Activated T-helper 17 cell treated with anti-CD3 and anti-CD28 coated beads, Interleukin-2, amount 50 U/mL, for 72 hours (primary cell): ENCODE results near the gene LSR. TPM values are rescaled to one million over a fixed set of nuclear protein-coding genes. Genes with fewer than 3 reads are reported as not detected.
A peak's percentile ranks its signal among the peaks of the same experiment; 100 is the strongest.

Experiments
- ATAC-seq: fragments of 150-1000 bp; cut with Tn5 transposase; replicated peaks from 2 replicates; pipeline ENCODE4 v1.10.0; 2021; ENCODE audit warnings: mild to moderate bottlenecking, moderate library complexity
- H3K27ac Mint-ChIP-seq: one replicate; pipeline ENCODE4 v1.8.0; 2022; ENCODE audit warnings: mixed read lengths
- H3K27me3 Mint-ChIP-seq: one replicate; pipeline ENCODE4 v1.8.0; 2022; ENCODE audit warnings: mixed read lengths
- H3K36me3 Mint-ChIP-seq: one replicate; pipeline ENCODE4 v1.8.0; 2022; ENCODE audit warnings: low read depth, mild to moderate bottlenecking, mixed read lengths
- H3K4me1 Mint-ChIP-seq: one replicate; pipeline ENCODE4 v1.8.0; 2022; ENCODE audit warnings: mixed read lengths
- H3K4me3 Mint-ChIP-seq: one replicate; pipeline ENCODE4 v1.8.0; 2022; ENCODE audit warnings: mild to moderate bottlenecking, mixed read lengths
- H3K9me3 Mint-ChIP-seq: one replicate; pipeline ENCODE4 v1.8.0; 2022; ENCODE audit warnings: mixed read lengths
- total RNA-seq, 2 donors: library from RNA; stranded (reverse); gene quantifications; one replicate each; pipeline ENCODE4 v1.2.3, GENCODE V29; 2022

LSR gene
- total RNA-seq, 2 donors from 2014 or later = 19.1 to 38.0 TPM

GRCh38 chr19:35291259-35291658 is 42.5 kb downstream of the LSR start:
- Mint-ChIP-seq H3K27ac (no peak overlapping the region), H3K9me3 (no peaks in the 10 kb centered on the region), H3K27me3 (no peaks in the 10 kb centered on the region), H3K36me3 (no peaks in the 10 kb centered on the region), H3K4me1 (no peaks in the 10 kb centered on the region), H3K4me3 (no peak overlapping the region)
- ATAC-seq = no peak

- no peak within 1 kb of the TSS for H3K27ac Mint-ChIP-seq
- H3K9me3 Mint-ChIP-seq = no peaks in the 10 kb centered on the region
- no peaks in the 10 kb centered on the region for H3K36me3 Mint-ChIP-seq
- H3K27me3 Mint-ChIP-seq = no peaks in the 10 kb centered on the region
- H3K4me1 Mint-ChIP-seq = no peaks in the 10 kb centered on the region
- no peak for ATAC-seq
- H3K4me3 Mint-ChIP-seq = no peak within 1 kb of the TSS
These were observed 43.1 kb downstream of the LSR start, which contains the start of gene MAG for GRCh38 chr19:35291916-35292315. Gene MAG, plus strand, starts transcription at chr19:35292161. Its CDS starts 3,248 bp downstream, at chr19:35295409.

GRCh38 chr19:35292421-35293362 is 43.9 kb downstream of the LSR start:
- H3K9me3 Mint-ChIP-seq = no peaks in the 10 kb centered on the region
- no peak overlapping the region for H3K4me3 Mint-ChIP-seq
- no peaks in the 10 kb centered on the region for H3K36me3 Mint-ChIP-seq
- no peaks in the 10 kb centered on the region for H3K4me1 Mint-ChIP-seq
- H3K27ac Mint-ChIP-seq = no peak overlapping the region
- ATAC-seq = no peak
- H3K27me3 Mint-ChIP-seq = no peaks in the 10 kb centered on the region

- no peaks in the 10 kb centered on the region for H3K27me3 Mint-ChIP-seq
- no peak overlapping the region for H3K27ac Mint-ChIP-seq
- no peaks in the 10 kb centered on the region for H3K4me1 Mint-ChIP-seq
- no peak for ATAC-seq
- H3K36me3 Mint-ChIP-seq = no peaks in the 10 kb centered on the region
- no peak overlapping the region for H3K4me3 Mint-ChIP-seq
- H3K9me3 Mint-ChIP-seq = no peaks in the 10 kb centered on the region
These were observed 44.5 kb downstream of the LSR start for GRCh38 chr19:35293363-35293739.

- Mint-ChIP-seq H3K9me3 (no peaks in the 10 kb centered on the region), H3K4me3 (no peak overlapping the region), H3K36me3 (no peaks in the 10 kb centered on the region), H3K4me1 (no peaks in the 10 kb centered on the region), H3K27me3 (no peaks in the 10 kb centered on the region), H3K27ac (no peak overlapping the region)
- ATAC-seq = no peak
These were observed 45.0 kb downstream of the LSR start for GRCh38 chr19:35293808-35294207.

- Mint-ChIP-seq H3K27me3 (no peaks in the 10 kb centered on the region), H3K4me3 (no peak overlapping the region), H3K27ac (no peak overlapping the region), H3K9me3 (no peaks in the 10 kb centered on the region), H3K4me1 (no peaks in the 10 kb centered on the region), H3K36me3 (no peaks in the 10 kb centered on the region)
- ATAC-seq = no peak
These were observed 45.5 kb downstream of the LSR start for GRCh38 chr19:35294328-35294727.

GRCh38 chr19:35294859-35295791 is 46.3 kb downstream of the LSR start:
- Mint-ChIP-seq H3K9me3 (no peaks in the 10 kb centered on the region), H3K27me3 (no peaks in the 10 kb centered on the region), H3K36me3 (no peaks in the 10 kb centered on the region), H3K4me3 (peak overlapping the region; percentile 10), H3K4me1 (no peaks in the 10 kb centered on the region), H3K27ac (no peak overlapping the region)
- no peak for ATAC-seq

- H3K4me1 Mint-ChIP-seq = no peaks in the 10 kb centered on the region
- H3K4me3 Mint-ChIP-seq = peak overlapping the region; percentile 10
- no peak overlapping the region for H3K27ac Mint-ChIP-seq
- no peaks in the 10 kb centered on the region for H3K36me3 Mint-ChIP-seq
- H3K27me3 Mint-ChIP-seq = no peaks in the 10 kb centered on the region
- no peaks in the 10 kb centered on the region for H3K9me3 Mint-ChIP-seq
- ATAC-seq = peak; percentile 60
These were observed 47.1 kb downstream of the LSR start for GRCh38 chr19:35295792-35296462.

GRCh38 chr19:35296644-35297514 is 48.1 kb downstream of the LSR start:
- Mint-ChIP-seq H3K4me1 (no peaks in the 10 kb centered on the region), H3K9me3 (no peaks in the 10 kb centered on the region), H3K36me3 (no peaks in the 10 kb centered on the region), H3K27ac (no peak overlapping the region), H3K27me3 (no peaks in the 10 kb centered on the region), H3K4me3 (no peak overlapping the region)
- peak; percentile 44 for ATAC-seq

- Mint-ChIP-seq H3K27ac (no peak overlapping the region), H3K27me3 (no peaks in the 10 kb centered on the region), H3K4me3 (no peak overlapping the region), H3K36me3 (no peaks in the 10 kb centered on the region), H3K9me3 (no peaks in the 10 kb centered on the region), H3K4me1 (no peaks in the 10 kb centered on the region)
- no peak for ATAC-seq
These were observed 48.7 kb downstream of the LSR start for GRCh38 chr19:35297515-35297848.

- Mint-ChIP-seq H3K4me3 (no peak overlapping the region), H3K27me3 (no peaks in the 10 kb centered on the region), H3K4me1 (no peaks in the 10 kb centered on the region), H3K27ac (no peak overlapping the region), H3K36me3 (no peaks in the 10 kb centered on the region), H3K9me3 (no peaks in the 10 kb centered on the region)
- no peak for ATAC-seq
These were observed 49.1 kb downstream of the LSR start for GRCh38 chr19:35297922-35298321.

- no peak overlapping the region for H3K27ac Mint-ChIP-seq
- H3K4me1 Mint-ChIP-seq = no peaks in the 10 kb centered on the region
- no peak for ATAC-seq
- no peaks in the 10 kb centered on the region for H3K9me3 Mint-ChIP-seq
- no peaks in the 10 kb centered on the region for H3K27me3 Mint-ChIP-seq
- H3K36me3 Mint-ChIP-seq = no peaks in the 10 kb centered on the region
- no peak overlapping the region for H3K4me3 Mint-ChIP-seq
These were observed 49.8 kb downstream of the LSR start for GRCh38 chr19:35298561-35298972.

- Mint-ChIP-seq H3K4me3 (no peak overlapping the region), H3K27me3 (no peaks in the 10 kb centered on the region), H3K36me3 (no peaks in the 10 kb centered on the region), H3K4me1 (no peaks in the 10 kb centered on the region), H3K9me3 (no peaks in the 10 kb centered on the region), H3K27ac (no peak overlapping the region)
- no peak for ATAC-seq
These were observed 50.9 kb downstream of the LSR start for GRCh38 chr19:35299523-35300338.
